ENCODE data around the gene C16orf74. TPM values are rescaled to one million over a fixed set of nuclear protein-coding genes. Genes with fewer than 3 reads are reported as not detected.

The C16orf74 gene
- total and polyA plus RNA-seq, 8 donors = 0.37 to 1.3 (median 0.72) TPM

GRCh38 chr16:85664580-85665372 lies 86.1 kb downstream of the C16orf74 start:
- Histone ChIP-seq H3K4me3 (no peak overlapping the region), H3K27ac (no peak overlapping the region), H3K27me3 (no peaks in the 10 kb centered on the region), H3K36me3 (peaks cover 13 to 87% (median 75%) of the 10 kb centered on the region in 3 donors), H3K4me1 (no peaks in the 10 kb centered on the region), H3K9me3 (no peaks in the 10 kb centered on the region)
- 93 to 95% methylated on average over 27 of the region's 27 CpGs for WGBS, 2 donors
- intact Hi-C loops (cut with DNase I) = loop anchor here in 1 of 3 donors (5.0 kb wide), 1 partner anchor 53 kb away; no protein-coding TSS in a partner anchor
- ATAC-seq = no peak
- TF ChIP-seq, protein P1, sequence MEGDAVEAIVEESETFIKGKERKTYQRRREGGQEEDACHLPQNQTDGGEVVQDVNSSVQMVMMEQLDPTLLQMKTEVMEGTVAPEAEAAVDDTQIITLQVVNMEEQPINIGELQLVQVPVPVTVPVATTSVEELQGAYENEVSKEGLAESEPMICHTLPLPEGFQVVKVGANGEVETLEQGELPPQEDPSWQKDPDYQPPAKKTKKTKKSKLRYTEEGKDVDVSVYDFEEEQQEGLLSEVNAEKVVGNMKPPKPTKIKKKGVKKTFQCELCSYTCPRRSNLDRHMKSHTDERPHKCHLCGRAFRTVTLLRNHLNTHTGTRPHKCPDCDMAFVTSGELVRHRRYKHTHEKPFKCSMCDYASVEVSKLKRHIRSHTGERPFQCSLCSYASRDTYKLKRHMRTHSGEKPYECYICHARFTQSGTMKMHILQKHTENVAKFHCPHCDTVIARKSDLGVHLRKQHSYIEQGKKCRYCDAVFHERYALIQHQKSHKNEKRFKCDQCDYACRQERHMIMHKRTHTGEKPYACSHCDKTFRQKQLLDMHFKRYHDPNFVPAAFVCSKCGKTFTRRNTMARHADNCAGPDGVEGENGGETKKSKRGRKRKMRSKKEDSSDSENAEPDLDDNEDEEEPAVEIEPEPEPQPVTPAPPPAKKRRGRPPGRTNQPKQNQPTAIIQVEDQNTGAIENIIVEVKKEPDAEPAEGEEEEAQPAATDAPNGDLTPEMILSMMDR (IDR thresholded peaks at IDR 0.05) = no peak
- peak in 2 of 6 donors; percentile 39 to 46 for DNase-seq
- FAIRE-seq = no peak

DNA sequence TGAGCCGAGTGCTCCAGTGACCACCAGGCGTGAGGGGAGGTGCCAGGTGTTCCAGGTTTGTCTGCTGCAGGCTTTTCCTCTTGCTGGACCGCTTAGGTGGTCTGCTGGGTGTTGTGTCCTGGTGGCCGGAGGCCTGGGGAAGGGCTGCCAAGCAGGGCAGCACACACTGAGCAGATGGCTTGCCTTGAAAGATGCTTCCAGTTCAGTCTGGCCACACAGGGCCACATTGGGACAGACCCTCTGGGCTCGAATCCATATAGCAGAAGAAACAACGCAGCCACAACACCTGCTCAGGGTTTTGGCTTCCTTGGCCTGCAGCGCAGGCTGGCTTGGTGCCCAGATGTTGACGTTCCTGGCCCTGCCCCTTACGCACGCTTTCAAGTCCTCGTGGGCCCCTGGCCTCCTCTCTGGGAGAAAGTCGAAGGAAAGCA lies 87.0 kb downstream of the C16orf74 start:
- 34 to 49% methylated on average over 12 of the region's 12 CpGs for WGBS, 2 donors
- H3K9me3 ChIP-seq = no peaks in the 10 kb centered on the region
- H3K27ac ChIP-seq = no peak overlapping the region
- intact Hi-C loops (cut with DNase I) = no loop called here
- H3K36me3 ChIP-seq = peaks cover 13 to 91% (median 74%) of the 10 kb centered on the region in 3 donors
- FAIRE-seq (no peak), DNase-seq (peak; percentile 63 to 91 (median 80)), ATAC-seq (peak; percentile 55 to 75 (median 68))
- H3K4me3 ChIP-seq = no peak overlapping the region
- TF ChIP-seq, protein P1 (IDR thresholded peaks at IDR 0.05) = no peak
- no peaks in the 10 kb centered on the region for H3K27me3 ChIP-seq
- H3K4me1 ChIP-seq = no peaks in the 10 kb centered on the region

GRCh38 chr16:85662976-85663830 lies 87.7 kb downstream of the C16orf74 start:
- no peaks in the 10 kb centered on the region for H3K27me3 ChIP-seq
- H3K4me1 ChIP-seq = no peaks in the 10 kb centered on the region
- DNase-seq (peak in 1 of 6 donors; percentile 40), FAIRE-seq (no peak), ATAC-seq (no peak)
- 93 to 95% methylated on average over 38 of the region's 38 CpGs for WGBS, 2 donors
- no peak overlapping the region for H3K27ac ChIP-seq
- H3K9me3 ChIP-seq = no peaks in the 10 kb centered on the region
- H3K36me3 ChIP-seq = peaks cover 13 to 91% (median 74%) of the 10 kb centered on the region in 3 donors
- H3K4me3 ChIP-seq = no peak overlapping the region
- intact Hi-C loops (cut with DNase I) = no loop called here
- TF ChIP-seq, protein P1 (IDR thresholded peaks at IDR 0.05) = no peak

DNA sequence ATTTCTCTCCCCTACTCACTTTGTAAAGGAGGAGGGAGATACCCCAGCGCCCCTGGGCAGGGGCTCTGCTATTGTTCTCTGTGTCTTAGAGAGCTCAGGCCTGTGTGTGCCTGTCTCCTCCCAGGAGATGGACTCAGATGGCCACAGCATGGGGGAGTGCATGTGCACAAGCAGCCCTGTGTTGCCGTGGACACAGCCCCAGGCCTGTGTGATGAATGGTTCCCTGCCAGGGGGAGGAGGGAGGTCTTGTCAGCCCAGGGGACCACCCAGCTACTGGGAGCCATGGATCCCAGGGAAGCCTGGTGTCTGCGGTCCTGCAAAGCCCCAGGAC lies 88.4 kb downstream of the C16orf74 start:
- Histone ChIP-seq H3K4me3 (no peak overlapping the region), H3K27ac (no peak overlapping the region), H3K27me3 (no peaks in the 10 kb centered on the region), H3K9me3 (no peaks in the 10 kb centered on the region), H3K36me3 (peaks cover 13 to 91% (median 75%) of the 10 kb centered on the region in 3 donors), H3K4me1 (no peaks in the 10 kb centered on the region)
- ATAC-seq (no peak), FAIRE-seq (no peak), DNase-seq (no peak)
- TF ChIP-seq, protein P1 (IDR thresholded peaks at IDR 0.05) = no peak
- 87 to 91% methylated on average over 3 of the region's 3 CpGs for WGBS, 2 donors
- intact Hi-C loops (cut with DNase I) = no loop called here

All from pancreas (tissue), 10 donors.